Rectal smooth muscle tissue (tissue), 1 donor: ENCODE data around the gene ZNHIT6.

Experiments
- H3K27ac ChIP-seq: one replicate; pipeline ENCODE4 v1.7.0; 2013; ENCODE audit warnings: low read depth, low read length, inconsistent platforms
- H3K27me3 ChIP-seq: one replicate; pipeline ENCODE4 v1.7.0; 2013; ENCODE audit warnings: low read length; ENCODE audit not compliant: control insufficient read depth, insufficient read depth
- H3K36me3 ChIP-seq: one replicate; pipeline ENCODE4 v1.7.0; 2013; ENCODE audit warnings: low read length; ENCODE audit not compliant: control insufficient read depth, insufficient read depth
- H3K4me1 ChIP-seq: one replicate; pipeline ENCODE4 v1.7.0; 2013; ENCODE audit warnings: low read length; ENCODE audit not compliant: control insufficient read depth, insufficient read depth
- H3K4me3 ChIP-seq: one replicate; pipeline ENCODE4 v1.7.0; 2013; ENCODE audit warnings: low read length
- H3K9ac ChIP-seq: one replicate; pipeline ENCODE4 v1.7.0; 2013; ENCODE audit warnings: low read length

ZNHIT6 gene

DNA sequence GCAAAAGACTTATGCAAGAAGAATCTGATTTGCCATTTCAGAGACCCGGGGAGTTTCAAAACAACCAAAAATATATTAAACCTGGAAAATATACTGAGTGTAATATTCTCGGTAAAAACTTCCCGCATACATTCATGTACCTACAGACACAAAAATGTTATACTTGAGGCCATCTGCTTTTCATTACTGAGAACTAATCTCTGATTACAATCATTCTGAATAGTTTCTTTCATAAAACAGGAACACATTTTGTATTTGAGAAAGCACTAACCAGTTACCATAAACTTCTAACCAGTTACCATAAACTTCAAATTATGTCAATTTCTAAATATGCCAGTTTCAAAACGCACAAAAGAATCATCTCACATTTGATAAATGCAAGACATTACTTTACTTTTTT lies 7.8 kb downstream of the ZNHIT6 start:
- H3K4me1 ChIP-seq = no peaks in the 10 kb centered on the region
- H3K27me3 ChIP-seq = no peaks in the 10 kb centered on the region
- no peak overlapping the region for H3K4me3 ChIP-seq
- no peak overlapping the region for H3K27ac ChIP-seq
- no peak overlapping the region for H3K9ac ChIP-seq
- no peaks in the 10 kb centered on the region for H3K36me3 ChIP-seq

DNA sequence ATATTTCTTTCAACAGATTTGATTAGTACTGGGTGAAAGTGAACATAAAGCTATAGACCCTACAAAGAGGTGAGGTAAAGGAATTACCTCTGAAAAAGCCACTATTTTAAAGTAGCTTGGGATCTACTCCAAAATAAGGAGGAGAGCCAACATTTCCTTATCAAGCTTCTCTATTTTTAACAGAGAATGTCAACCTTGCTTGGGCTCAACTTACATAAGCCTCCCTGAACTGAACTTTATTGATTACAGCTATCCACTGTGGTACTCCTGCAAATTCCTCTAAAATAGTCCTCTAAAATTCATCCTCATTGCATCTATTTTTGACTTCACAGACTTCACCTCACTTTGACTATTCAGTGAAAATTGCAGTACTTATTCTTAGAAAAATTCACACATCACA lies 10.3 kb downstream of the ZNHIT6 start:
- Histone ChIP-seq H3K27me3 (no peaks in the 10 kb centered on the region), H3K4me1 (no peaks in the 10 kb centered on the region), H3K9ac (no peak overlapping the region), H3K4me3 (no peak overlapping the region), H3K36me3 (no peaks in the 10 kb centered on the region), H3K27ac (no peak overlapping the region)

GRCh38 chr1:85692730-85693314 lies 15.4 kb downstream of the ZNHIT6 start:
- Histone ChIP-seq H3K9ac (no peak overlapping the region), H3K36me3 (no peaks in the 10 kb centered on the region)

DNA sequence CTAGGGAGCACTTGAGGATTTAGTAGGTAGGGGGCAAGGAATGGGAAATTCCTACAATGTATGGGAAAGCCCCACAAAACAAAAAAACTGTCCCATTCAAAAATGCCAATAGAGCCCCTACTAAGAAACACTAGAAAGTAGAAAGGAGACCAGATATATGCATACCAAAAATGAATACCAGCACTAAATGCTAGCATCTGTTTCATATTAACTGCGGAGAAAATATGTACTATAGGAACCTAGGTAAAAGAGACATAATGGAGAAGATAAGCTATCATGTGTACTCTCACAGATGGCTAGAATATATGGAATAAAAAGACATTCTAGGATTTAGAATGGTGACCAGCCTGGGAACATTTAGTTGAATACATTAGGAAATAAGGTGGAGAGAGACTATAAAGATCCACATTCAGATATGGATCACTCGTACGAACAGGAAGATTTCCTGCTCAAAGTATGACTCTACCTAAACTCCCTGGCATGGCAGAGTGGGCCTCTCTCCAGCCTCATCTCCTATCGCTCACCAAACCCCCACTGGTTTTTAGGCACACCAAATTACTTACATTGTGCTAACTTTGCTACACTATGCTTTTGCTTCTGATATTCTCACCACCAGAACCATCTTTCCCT lies 18.3 kb downstream of the ZNHIT6 start:
- no peak overlapping the region for H3K27ac ChIP-seq
- no peaks in the 10 kb centered on the region for H3K27me3 ChIP-seq
- H3K36me3 ChIP-seq = no peaks in the 10 kb centered on the region
- no peaks in the 10 kb centered on the region for H3K4me1 ChIP-seq
- no peak overlapping the region for H3K4me3 ChIP-seq
- H3K9ac ChIP-seq = no peak overlapping the region

More at GRCh38 chr1:85692730-85693314, 15.4 kb downstream of the ZNHIT6 start:
- H3K27ac ChIP-seq = no peak overlapping the region
- H3K4me3 ChIP-seq = no peak overlapping the region
- no peaks in the 10 kb centered on the region for H3K27me3 ChIP-seq
- H3K4me1 ChIP-seq = no peaks in the 10 kb centered on the region

GRCh38 chr1:85683292-85684025 lies 24.8 kb downstream of the ZNHIT6 start:
- Histone ChIP-seq H3K4me1 (no peaks in the 10 kb centered on the region), H3K9ac (no peak overlapping the region), H3K4me3 (no peak overlapping the region), H3K36me3 (no peaks in the 10 kb centered on the region), H3K27me3 (no peaks in the 10 kb centered on the region), H3K27ac (no peak overlapping the region)

DNA sequence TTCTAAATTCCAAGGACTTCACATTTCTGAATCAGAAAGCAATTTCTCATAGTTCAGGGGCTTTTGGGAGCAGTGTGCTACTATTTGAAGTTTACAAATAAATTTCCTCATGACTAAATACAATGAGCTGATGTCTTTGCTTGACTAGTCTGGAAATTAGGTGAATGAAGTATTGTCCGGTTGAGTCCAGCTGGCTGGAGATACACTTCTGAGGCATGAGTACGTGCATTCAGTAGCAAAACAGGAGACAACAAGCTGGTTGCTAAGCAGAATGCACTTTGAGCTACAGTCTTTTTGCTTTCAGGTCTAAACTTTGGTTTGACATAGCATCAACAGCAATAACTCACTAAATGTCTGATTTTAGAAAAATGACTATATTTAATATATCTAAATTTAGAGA lies 27.1 kb downstream of the ZNHIT6 start:
- Histone ChIP-seq H3K4me3 (no peak overlapping the region), H3K36me3 (peaks cover 7% of the 10 kb centered on the region), H3K4me1 (no peaks in the 10 kb centered on the region), H3K27me3 (no peaks in the 10 kb centered on the region), H3K27ac (no peak overlapping the region), H3K9ac (no peak overlapping the region)

DNA sequence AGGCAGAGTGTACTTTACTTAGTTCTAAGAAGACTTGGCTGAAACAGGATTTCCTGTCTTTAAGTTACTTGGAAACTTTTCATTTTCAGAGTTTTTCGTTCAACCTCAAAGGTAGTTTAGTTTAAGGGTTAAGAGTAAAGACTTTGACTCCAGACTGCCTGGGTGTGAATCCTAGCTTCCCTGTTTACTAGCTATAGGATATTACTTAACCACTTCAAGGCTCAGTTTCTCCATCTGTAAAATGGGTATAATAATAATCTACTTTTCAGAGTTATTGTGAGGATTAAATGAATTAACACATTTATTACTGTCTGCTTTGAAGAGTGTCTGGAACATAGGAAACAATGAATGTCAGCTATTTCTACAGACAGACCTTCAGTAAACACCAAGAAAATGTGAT lies 30.0 kb downstream of the ZNHIT6 start:
- Histone ChIP-seq H3K36me3 (peaks cover 7% of the 10 kb centered on the region), H3K9ac (no peak overlapping the region), H3K4me1 (no peaks in the 10 kb centered on the region), H3K27me3 (no peaks in the 10 kb centered on the region), H3K27ac (no peak overlapping the region), H3K4me3 (no peak overlapping the region)

DNA sequence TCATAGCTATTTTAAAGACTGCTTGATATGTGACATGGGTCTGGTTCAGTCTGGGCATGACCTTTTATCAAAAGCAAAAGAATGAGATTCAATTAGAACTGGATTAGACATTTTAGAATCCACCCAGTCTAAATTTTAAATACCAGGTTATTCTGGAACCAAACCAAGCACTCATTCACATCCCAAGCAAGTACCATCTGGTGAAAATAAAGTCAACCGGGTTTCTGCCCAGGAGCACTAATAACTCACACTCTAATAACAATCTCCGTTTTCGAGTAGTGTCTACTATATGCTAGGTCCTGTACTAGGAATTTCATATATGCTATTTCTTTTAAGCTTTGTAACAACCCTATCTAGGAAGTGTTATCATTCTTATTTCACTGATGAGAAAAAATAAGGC lies 30.6 kb downstream of the ZNHIT6 start:
- Histone ChIP-seq H3K4me3 (no peak overlapping the region), H3K27me3 (no peaks in the 10 kb centered on the region), H3K4me1 (no peaks in the 10 kb centered on the region), H3K9ac (no peak overlapping the region), H3K36me3 (peaks cover 7% of the 10 kb centered on the region), H3K27ac (no peak overlapping the region)

DNA sequence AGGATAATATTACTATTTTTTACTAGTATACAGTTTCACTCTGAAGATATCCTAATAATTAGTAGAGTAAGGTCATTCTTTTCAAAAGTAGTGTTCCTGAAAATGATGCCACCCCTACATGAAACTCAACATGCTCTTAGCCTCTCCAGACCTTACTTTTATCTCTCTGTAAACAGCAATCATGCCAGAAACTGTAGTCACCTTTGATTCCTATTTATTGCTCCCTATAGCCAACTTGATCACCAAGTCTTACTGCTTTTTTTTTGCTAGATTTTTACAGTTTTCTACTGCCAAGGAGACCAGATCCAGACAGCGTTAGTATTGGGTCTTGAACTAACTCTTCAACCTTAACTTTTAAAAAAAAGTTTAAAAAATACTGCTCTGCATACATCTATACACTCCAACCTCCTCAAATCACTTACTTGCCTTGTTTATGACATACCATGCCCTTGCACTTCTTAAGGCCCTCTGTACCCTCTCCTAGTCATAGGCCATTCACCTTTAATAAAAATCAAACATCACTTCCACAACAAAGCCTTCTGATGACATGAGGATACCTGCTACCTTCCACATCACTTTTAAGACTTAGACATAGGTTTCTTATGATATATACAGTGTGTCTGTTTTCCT lies 36.1 kb downstream of the ZNHIT6 start:
- H3K27ac ChIP-seq = no peak overlapping the region
- H3K4me1 ChIP-seq = no peaks in the 10 kb centered on the region
- H3K4me3 ChIP-seq = no peak overlapping the region
- H3K27me3 ChIP-seq = no peaks in the 10 kb centered on the region
- H3K9ac ChIP-seq = no peak overlapping the region
- peaks cover 3% of the 10 kb centered on the region for H3K36me3 ChIP-seq

GRCh38 chr1:85665932-85666331 lies 42.3 kb downstream of the ZNHIT6 start:
- Histone ChIP-seq H3K27ac (no peak overlapping the region), H3K9ac (no peak overlapping the region), H3K4me3 (no peak overlapping the region), H3K36me3 (no peaks in the 10 kb centered on the region), H3K4me1 (no peaks in the 10 kb centered on the region), H3K27me3 (no peaks in the 10 kb centered on the region)

GRCh38 chr1:85663382-85663781 lies 44.9 kb downstream of the ZNHIT6 start:
- H3K4me1 ChIP-seq = no peaks in the 10 kb centered on the region
- no peak overlapping the region for H3K4me3 ChIP-seq
- no peak overlapping the region for H3K27ac ChIP-seq
- no peaks in the 10 kb centered on the region for H3K36me3 ChIP-seq
- H3K27me3 ChIP-seq = no peaks in the 10 kb centered on the region
- no peak overlapping the region for H3K9ac ChIP-seq

GRCh38 chr1:85661767-85662166 lies 46.5 kb downstream of the ZNHIT6 start:
- Histone ChIP-seq H3K9ac (no peak overlapping the region), H3K4me3 (no peak overlapping the region), H3K27me3 (no peaks in the 10 kb centered on the region), H3K36me3 (no peaks in the 10 kb centered on the region), H3K27ac (no peak overlapping the region), H3K4me1 (no peaks in the 10 kb centered on the region)
